HG02981 (cell line): ENCODE measurements around the gene LMF1.

Experiments
- ATAC-seq: cut with Tn5 transposase; IDR thresholded peaks from one replicate; pipeline ENCODE4 v1.9.1; 2021; ENCODE audit warnings: mild to moderate bottlenecking, moderate library complexity; ENCODE audit not compliant: unreplicated experiment

The LMF1 gene

GRCh38 chr16:854808-855410 lies 115.9 kb downstream of the LMF1 start:
- no peak for ATAC-seq

DNA sequence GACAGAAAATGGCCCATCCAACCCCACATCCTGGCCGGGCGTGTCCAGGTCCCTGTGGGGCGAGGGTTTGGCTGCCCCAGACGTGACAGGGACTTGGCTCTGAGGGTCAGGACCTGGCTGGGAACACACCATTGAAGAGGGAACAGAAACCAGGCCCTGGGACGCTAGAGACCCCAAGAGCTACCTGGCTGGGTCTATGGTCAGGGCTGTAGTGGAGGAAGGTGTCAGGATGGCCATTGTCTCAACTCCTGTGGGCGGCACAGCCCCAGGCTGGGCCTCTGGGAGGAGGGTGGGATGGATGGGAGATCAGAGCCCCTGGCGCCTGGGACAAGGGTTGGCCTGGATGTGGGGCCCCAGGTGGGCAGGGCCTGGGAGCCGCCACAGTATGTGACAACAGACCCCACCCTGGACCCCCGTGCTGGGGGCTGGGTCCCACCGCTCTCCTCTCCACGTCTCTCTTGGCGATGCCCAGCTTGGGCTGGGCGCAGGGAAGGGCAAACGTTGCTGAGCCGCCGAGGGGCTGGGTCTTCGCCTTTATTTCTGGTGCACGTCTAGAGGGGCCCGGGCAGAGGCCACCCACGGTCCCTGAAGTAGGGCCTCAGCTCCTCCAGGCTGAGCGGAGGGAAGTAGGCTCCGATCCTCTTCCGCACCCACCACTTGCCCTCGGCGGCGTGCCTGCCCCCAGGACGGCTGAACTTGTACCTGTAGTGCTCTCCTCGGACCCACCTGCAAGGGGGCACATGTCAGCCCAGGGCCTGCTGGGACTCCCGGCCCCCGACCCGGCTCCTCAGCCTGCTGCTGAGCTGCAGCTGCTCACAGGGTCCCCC lies 116.6 kb downstream of the LMF1 start:
- no peak for ATAC-seq

- no peak for ATAC-seq
These were observed 117.5 kb downstream of the LMF1 start for GRCh38 chr16:853306-853705.

DNA sequence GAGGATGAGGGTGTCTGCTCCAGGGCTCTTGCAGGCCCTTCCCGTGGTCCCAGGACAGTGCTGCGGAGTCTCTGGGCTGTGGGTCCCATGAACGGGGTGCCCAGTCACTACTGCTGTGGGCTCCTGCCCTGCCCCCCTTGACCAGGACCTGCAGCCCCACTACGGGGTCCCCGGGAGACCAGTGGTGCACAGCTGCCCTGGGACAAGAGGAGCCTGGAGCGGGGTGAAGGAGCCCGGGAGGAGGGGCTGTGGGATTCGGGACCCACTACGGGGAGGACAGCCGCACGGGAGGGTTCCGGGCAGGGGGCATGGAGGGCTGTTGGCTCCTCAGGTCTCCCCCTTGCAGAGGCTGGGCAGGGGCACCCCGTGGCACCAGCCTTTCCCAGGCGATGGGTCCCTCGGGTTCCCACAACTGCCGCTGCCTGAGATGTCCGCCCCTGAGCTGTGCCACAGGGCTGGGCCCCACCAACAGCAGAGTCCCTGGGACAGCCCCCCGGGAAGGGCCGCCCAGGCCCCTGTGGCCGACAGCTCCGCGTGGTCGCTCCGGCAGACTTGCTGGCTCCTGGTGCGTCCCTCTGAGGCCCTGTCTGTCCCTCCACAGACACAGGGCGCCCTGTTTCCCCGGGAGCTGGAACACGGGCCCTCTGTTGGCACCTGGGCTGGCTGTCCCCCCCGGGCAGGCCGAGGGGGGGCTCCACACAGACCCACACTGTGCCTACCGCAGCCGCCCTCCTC lies 118.2 kb downstream of the LMF1 start:
- ATAC-seq: no peak

DNA sequence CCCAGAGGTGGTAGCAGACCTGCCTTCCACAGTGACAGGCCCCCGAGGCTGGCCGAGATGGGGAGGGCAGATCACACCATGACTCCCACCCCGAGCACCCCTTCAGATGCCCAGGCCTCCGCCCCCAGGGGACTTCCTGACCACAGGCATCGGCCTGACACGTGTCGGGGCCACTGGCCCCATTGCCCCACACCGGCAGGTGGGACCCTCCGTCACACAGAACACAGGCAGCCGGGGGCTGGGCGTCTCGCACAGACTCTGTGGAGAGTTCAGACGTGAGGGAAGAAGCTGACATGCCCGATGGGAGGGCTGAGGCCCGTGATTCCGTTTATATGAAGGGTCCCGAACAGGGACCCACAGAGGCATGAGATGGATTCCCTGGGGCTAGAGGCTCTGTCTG lies 118.9 kb downstream of the LMF1 start:
- no peak for ATAC-seq

DNA sequence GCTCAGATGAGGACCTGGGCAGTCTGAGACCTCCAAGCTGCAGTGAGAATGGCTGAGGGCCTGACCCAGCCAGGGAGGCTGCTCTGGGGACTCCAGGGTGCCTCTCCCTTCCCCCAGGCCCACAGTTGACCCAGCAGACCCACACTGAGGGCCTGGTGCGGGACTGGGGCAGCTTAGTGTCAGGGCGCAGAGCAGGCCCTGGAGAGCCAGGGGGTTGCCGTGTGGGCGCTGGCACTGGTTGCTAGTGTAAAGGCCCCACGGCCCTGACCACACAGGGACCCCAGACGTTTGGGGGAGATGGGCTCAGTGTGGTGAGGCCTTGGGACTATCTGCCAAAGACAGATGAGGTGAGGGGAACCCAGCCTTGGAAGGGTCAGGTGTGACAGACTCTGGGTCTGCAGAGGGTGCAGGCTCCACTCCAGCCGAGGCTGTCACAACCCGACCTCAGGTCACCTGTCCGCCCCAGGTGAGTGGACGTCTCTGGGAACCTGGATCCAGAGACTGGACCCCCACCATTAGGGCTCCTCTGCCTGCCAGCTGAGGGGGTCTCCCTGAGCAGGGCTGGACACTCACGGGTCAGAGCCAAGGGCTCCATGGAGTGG lies 119.5 kb downstream of the LMF1 start:
- no peak for ATAC-seq

- ATAC-seq: no peak
These were observed 120.1 kb downstream of the LMF1 start for GRCh38 chr16:850668-851067.

DNA sequence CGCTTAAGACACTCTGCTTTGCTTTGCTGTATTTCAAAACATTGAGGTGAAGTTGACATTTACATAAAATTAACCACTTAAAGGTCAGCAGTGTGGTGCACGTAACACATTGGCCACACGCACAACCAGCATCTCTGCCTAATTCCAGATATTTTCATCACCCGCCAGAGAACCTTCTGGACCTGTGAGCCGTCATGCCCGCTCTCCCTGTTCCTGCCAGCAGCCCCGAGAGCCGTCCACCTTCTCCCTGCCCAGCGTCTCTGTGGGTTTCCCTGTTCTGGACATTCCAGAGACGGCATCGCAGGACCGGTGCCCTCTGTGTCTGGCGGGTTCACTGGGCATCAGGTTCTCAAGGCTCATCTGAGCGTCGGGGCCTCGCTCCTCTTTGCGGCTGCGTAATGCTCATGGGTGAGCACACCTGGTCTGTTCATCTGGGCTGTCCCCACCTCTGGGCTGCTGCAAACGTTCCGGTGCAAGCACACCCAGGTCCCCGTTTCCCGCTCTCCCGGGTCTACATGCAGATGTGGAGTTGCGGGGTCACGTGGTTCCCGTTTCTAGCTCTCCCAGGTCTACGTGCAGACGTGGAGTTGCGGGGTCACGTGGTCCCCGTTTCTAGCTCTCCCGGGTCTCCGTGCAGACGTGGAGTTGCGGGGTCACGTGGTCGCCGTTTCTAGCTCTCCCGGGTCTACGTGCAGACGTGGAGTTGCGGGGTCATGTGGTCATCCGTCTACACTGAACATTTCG lies 122.1 kb downstream of the LMF1 start:
- no peak for ATAC-seq

GRCh38 chr16:847681-848445 lies 122.9 kb downstream of the LMF1 start:
- no peak for ATAC-seq

DNA sequence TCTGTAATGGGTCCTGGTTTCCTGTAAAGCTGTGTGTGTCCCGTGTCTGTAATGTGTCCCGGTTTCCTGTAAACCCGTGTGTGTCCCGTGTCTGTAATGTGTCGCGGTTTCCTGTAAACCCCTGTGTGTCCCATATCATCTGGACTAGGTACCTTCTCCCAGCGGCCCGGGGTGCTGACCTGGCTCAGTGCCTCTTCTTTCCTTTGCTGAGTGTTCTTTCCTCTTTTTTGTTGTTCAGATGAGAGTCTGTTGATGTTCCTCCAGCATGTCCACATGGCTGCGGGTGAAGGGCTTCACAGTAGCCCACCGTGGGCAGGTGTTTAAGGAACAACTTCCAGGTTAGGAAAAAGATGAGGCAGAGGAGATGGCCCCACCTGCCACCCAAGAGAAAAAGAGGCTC lies 123.6 kb downstream of the LMF1 start:
- ATAC-seq: no peak

- ATAC-seq: no peak
These were observed 125.4 kb downstream of the LMF1 start for GRCh38 chr16:845351-845745.

DNA sequence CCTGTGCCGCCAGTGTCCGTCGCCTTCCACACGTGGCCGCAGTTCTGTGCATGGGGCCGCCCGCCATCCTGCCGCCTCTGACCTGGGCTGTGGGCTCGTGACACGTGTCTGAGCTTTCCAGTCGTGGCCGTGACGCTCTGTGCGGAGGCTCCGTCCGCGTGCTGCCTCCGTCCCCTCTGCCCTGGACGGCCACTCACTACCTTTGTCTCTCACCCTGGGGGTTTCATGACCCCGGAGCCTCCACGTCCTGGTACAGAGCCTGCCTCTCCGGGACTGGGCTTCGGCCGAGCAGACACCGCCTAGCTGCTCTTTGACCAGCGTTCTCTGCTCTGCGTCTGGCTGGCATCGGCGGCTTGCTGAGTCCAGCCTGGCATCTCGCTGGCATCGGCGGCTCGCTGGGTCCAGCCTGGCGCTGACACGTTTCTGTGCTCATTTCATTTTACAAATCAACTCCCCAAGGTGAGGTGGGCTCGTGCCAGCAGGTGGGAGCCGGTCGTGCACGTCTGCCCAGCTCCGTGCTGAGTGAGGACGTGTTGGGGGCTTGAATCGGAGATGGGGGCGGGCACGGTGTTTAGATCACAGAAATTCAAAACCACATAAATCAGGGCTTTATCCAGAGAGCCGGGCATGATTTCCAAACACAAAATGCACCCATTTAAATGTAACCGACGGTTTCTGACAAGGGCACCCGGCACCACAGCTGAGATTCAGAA lies 126.0 kb downstream of the LMF1 start:
- no peak for ATAC-seq

DNA sequence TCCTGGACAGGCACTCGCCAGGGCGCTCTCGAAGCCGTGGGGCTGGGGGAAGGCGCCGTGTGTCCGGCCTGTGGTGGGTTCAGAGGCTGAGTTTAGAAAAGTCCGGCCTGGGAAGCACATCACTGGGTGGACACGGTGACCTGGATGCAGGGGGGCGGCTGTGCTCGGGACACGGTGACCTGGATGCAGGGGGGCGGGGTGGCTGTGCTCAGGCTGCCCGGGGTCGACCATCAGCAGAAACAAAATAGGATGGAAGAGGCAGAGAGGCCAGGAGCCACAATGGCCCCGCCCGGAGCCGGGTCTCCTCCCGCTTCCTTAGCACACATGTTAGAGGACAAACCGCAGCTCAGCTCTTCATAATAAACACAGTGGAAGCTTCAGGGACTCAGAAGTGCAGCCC lies 127.0 kb downstream of the LMF1 start:
- ATAC-seq: no peak

DNA sequence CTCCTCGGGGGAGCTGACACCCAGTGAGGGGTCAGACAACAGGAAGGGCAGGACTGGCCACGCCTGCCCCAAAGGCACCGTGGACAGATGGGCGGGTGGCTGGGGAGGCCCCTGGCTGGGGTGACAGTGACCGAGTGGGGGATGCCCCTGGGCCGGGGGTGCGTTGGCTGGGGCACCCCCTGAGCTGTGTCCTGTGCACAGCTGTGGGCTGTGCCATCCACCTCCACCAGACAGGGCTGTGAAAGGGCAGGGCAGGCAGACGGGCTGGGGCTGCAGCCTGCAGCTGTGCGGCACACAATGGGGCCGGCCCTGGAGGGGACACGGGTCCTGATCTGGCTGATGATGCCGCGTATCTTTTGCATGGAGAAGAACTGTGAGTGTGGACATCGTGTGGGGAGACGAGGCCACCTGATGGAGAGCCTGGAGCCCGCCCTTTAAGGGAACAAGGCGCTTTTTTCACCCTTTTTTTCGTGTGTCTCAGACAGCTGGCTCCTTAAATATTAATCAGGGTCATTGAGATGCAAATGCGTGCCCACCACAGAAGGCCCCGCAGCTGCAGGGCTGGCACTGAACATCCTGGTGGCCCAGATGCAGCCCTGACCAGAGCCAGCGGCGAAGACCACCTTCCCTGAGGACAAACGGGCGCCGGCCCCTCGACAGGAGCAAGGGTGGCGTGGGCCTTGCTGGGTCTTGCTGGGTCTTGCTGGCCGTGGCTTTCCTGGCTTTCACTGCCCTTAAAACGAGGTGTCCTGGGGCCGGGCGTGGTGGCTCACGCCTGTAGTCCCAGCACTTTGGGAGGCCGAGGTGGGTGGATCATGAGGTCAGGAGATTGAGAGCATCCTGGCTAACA lies 127.8 kb downstream of the LMF1 start:
- ATAC-seq: no peak

DNA sequence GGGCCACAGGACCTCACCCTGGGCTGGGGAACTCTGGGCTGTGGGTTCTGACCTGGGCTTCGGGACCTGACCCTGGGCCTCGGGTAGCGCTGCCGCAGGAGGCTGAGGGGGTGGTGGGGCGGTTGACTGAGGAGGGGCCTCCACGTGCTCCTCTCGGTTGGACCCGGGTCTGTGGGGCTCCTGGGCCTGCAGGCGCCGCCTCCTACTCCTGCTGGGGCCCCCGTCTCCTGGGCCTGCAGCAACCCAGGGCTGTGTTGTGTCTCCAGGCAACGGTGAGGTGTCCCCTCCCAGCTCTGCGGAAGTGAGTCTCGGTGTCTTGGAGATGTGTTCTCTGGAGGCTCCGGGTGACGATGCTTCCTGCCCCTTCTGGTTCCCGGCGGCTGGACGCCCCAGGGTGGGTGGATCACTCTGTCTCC lies 128.7 kb downstream of the LMF1 start:
- ATAC-seq: no peak

GRCh38 chr16:841455-842060 lies 129.2 kb downstream of the LMF1 start:
- ATAC-seq: no peak

GRCh38 chr16:840561-841454 lies 130.0 kb downstream of the LMF1 start:
- no peak for ATAC-seq
